ENCODE data around the gene TP73.
A peak's percentile ranks its signal among the peaks of the same experiment; 100 is the strongest.

The TP73 gene

DNA sequence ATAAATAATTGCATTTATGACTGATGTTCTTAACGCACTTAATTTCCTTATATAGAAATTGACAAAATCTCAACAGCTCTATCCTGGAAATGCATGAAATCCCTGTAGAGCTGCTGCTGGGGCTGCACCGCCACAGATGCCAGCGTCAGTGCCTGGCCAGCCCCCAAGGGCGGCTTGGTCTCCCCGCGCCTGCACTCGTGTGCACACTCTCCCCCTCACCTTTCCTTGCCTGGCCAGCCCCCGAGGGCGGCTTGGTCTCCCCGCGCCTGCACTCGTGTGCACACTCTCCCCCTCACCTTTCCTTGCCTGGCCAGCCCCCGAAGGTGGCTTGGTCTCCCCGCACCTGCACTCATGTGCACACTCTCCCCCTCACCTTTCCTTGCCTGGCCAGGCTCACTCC lies 16.2 kb upstream of the TP73 start:
- DNase-seq = no peak

DNA sequence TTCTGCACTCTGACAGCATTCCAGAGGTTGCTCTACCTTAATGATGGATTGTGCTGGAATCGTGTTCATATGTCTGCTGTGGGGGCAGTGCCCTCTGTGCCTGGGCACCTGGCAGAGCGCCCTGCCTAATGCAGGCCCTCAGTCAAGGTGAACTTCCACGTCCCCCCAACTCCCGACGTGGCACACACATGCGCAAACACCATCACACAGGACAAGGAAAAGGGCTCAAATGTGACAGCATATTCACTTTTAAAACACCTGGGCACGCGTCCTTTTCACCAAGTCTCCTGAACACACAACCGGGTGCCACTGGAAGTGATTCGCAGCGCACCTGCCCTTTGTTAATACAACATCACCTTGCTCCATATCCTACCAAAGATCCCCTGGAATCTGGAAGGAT lies 15.8 kb upstream of the TP73 start:
- DNase-seq = no peak

DNA sequence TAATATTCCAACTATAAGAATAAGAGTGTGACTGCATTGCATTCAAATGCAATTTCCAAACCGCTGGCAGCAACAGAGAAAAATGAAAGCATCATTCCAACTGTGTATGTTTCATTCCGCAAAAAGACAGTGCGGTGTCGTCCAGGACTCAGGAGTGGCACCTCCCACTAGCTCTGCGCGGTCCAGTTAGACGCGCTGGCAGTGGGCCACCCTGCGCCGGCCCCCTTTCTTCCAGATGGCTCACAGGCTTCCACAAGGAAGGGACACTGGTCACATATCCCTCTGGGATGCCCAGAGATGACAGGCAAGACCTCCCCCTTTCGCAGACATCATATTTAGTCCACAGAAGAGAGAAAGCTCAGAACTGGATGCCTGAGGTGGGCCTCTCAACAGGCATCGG lies 14.3 kb upstream of the TP73 start:
- no peak for DNase-seq

DNA sequence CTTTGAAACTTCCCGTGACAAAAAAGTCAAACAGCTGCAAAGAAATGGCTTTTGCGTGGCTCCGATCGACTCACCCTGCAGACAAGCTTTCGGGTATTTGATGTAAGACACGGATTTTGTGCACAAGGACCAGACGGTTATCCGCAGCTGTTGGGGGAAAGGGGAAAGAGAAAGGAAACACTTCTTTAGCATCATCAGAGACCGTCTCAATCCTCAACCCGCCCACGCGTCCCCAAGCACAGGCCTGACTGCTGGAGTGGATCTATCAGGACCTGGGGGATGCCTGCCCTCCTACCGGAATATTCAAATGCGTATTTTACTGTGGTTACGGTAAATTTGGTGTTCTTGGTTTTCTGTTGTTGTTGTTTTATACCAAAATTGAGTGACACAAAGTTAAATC lies 13.6 kb upstream of the TP73 start:
- DNase-seq = no peak

DNA sequence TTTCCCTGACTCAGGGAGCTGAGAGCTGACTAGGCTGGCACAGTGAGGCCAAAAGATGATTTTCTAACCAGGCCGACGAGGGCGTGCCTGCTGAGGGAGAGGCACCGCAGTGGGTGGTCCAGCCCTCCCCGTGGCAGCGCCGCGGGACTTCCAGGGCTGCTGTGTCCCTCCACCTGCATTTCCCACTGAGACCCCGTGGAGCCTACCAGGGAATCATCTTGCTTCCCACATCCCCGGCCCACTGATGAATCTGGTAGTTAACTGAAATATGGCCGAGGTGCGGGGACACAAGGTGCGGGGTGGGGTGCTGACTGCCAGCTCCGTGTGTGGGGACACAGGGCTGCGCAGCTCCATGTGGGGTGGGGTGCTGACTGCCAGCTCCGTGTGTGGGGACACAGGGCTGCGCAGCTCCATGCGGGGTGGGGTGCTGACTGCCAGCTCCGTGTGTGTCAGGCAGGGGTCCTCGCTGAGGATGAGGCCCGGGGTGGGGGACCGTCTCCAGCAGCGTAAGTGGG lies 12.9 kb upstream of the TP73 start:
- DNase-seq = no peak

DNA sequence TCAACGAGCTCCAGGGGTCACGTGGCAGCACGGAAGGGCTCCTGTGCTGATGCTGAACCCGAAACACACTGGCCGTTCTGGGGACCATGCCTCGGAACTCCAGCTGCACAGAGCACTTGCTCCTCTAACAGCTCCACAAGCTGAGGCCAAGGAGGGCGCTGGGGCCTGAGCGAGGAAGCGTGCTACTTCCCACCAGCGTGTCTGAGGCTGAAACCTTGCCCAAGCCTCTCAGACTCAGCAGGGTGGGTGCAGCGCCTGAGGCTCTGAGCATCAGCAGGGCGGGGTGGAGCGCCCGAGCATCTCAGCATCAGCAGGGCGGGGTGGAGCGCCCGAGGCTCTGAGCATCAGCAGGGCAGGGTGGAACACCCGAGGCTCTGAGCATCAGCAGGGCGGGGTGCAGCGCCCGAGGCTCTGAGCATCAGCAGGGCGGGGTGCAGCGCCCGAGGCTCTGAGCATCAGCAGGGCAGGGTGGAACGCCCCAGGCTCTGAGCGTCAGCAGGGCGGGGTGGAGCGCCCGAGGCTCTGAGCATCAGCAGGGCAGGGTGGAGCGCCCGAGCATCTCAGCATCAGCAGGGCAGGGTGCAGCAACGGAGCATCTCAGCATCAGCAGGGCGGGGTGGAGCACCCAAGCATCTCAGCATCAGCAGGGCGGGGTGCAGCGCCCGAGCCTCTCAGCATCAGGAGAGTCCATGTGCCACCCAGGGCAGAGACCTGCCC lies 12.0 kb upstream of the TP73 start:
- no peak for DNase-seq

DNA sequence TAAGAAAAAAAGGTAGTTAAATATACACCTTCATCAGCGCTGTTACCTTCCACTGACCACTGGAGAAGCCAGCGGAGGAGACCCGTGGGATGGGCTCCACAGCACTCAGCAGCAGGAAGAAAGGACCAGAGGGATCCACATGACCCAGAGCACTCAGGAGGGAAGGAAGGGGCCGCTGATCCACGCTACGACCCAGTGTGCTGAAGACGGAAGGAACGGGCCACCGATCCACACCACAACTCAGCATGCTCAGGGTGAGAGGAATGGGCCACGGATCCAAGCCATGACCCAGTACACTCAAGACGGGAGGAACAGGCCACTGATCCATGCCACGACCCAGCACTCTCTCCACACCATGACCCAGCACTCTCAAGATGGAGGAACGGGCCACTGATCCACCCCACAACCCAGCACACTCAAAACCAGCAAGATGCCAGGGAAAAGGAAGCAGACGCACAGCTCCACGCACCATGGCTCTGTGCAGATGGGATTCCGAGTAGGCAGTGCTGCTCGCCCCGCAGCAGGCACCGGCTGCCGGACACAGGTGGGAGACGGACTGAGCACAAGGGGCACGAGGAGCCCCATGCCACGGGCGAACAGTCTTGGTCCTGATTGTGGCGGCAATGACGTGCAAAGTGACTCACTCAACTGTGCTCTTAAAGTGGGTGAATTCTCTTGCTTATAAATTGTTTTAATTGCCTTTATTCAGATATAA lies 11.1 kb upstream of the TP73 start:
- DNase-seq = no peak

DNA sequence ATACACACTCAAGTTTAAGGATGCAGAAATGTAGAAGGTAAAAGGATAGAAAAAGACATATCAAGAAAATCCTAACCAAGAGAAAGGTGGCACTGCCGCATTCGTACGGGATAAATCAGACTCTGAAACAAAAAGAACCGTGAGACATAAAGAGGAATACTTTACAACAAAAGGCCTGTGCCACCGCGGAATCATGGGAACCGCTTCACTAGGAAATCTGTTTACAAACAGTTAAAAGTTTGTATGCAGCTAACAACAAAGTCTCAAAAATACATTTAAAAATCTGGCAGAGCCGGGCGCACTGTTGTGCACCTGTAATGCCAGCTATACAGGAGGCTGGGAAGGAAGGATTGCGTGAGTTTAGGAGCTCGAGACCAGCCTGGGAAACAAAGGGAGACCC lies 10.5 kb upstream of the TP73 start:
- DNase-seq = no peak

DNA sequence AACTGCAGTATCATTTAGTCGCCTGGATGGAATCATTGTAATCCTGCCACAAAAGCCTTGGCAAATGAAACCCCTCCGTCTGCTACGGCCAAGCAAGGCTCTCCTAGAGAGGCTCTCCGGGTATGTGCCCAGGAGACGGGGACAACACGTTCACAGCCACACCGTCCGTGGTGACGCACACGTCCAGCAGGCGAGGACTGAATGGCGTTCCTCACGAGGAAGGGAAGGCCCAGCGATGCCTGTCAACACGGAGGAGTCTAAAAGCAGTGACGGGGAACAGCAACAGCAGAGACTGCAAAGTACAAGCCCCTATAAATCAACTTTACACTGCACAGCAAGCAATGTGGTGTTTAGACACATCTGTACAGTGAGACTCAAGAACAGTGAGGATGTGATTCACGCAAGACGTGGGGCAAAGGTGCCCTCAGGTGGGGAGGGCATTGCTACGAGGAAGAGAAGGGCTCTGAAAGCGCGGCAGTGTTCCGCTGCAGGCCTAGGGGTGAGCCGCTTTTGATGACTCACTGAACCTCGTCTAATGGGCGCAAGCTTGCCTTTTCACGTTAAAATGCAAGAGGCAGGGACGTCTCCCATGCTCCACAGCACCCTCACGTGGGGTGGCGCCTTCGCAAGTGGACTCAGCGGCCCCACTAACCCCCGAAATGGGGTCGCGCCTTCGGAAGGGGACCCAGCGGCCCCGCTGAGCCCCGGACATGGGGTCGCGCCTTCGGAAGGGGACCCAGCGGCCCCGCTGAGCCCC lies 9.2 kb upstream of the TP73 start:
- no peak for DNase-seq

DNA sequence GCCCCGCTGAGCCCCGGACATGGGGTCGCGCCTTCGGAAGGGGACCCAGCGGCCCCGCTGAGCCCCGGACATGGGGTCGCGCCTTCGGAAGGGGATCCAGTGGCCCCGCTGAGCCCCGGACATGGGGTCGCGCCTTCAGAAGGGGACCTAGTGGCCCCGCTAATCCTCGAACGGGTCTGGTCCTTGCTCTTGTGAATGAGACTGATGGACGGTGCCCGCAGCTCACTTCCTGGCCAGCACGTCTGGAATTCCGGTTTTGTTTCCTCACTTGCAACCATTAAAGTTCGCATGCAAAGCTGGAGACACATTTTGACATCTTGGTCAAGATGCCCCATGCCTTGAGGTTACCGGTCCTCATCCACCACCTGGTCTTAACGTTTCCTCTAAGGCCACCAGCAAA lies 8.0 kb upstream of the TP73 start:
- DNase-seq = no peak

DNA sequence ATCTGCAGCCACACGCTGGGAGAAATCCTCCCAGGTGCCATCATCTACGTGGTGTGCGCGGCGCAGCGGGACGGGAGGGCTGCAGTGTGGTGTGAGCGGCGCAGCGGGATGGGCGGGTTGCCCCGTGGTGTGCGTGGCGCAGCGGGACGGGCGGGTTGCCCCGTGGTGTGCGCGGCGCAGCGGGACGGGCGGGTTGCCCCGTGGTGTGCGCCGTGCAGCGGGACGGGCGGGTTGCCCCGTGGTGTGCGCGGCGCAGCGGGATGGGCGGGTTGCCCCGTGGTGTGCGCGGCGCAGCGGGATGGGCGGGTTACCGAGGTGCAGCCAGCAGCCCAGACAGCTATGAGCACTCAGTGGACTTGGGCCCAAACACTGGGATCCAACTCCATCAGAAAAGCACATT lies 7.1 kb upstream of the TP73 start:
- DNase-seq = no peak

DNA sequence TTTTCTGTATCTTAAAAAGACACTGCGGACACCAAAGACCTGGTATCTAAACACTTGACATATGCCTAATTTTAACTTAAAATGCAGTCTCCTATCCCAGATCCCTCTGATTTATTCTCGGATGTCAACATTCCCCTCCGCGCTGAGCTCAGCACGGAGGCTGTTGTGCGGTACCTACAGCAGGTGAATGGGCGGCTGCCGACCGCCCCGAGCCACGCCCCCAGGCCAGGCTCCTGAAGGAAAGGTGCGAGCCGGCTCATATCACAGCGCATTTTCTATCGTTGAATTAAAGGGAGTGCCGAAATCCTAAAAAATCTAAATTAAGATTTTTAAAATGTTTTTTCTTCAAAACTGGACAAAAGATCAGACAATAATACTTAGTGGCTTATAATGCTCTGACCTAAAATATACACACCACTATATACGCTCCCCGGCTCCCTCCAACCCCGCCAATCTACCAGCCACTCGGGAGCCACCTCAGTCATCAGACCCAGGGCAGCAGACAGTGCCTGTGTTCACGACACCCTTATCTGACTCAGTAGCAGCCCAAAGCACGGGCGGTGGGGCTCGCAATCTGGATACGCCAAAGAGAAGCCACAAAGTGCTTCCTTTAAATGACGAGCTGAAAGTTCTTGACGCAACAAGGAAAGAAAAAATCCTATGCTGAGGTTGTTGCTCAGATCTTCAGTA lies 6.5 kb upstream of the TP73 start:
- no peak for DNase-seq

DNA sequence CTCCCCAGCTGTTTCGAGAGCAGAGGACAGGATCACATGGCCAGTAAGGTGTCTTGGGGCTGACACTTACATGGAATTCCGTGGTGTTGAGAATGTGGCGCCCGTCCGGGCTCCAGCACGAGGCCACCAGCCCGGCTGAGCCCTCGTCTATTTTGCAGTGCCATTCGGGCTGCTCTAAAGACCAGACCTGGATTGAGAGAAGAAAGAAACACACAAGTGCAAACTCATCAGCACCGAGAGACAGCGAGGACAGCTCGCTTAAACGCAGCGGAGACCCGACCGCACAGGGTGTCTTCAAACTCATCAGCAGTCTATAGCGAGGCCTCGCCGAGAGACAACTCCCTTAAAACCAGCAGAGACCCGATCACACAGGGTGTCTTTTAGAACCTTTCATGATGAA lies 5.7 kb upstream of the TP73 start:
- no peak for DNase-seq

DNA sequence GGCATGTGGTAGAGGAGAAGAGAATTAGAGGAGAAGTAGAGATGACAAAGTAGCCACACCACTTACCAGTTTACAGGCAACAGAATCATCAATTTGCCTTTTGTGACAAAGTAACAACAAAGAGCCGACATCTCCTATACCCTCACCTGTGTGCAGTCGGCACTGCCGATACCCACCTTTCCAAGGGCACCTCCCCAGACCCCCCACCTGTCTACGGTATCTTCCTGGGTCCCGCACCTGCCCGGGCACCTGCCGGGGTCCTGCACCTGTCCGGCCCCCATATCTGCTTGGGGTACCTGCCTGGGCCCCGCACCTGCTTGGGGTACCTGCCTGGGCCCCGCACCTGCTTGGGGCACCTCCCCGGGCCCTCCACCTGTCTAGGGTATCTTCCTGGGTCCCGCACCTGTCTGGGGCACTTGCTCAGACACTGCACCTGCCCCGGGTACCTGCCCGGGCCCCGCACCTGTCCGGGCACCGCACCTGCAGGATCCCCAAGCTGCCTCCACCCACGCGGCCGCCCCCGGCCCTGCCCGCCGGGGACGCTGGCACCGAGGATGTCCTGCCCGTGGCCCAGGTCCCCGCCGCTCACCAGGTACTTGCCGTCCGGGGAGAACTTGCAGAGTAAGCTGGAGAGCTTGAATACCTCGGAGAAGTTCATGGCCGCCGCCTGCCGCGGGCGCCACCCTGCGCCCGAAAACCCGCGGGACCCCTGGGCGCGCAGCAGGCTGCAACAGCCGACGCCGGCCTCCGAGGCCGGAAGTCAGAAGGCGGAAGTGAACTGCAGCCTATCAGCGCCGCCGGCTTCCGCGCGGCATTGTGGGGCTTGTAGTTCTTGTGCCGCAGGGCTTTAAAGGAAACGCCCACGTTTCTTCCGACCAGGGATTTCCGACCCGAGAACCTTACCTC lies 2.7 kb upstream of the TP73 start, which contains the start of gene WRAP73:
TSS of gene WRAP73 (minus strand) at position 762 of the 906 bp plus-strand sequence. CDS start at position 658, 104 bp downstream.
- DNase-seq = peak; percentile 87

DNA sequence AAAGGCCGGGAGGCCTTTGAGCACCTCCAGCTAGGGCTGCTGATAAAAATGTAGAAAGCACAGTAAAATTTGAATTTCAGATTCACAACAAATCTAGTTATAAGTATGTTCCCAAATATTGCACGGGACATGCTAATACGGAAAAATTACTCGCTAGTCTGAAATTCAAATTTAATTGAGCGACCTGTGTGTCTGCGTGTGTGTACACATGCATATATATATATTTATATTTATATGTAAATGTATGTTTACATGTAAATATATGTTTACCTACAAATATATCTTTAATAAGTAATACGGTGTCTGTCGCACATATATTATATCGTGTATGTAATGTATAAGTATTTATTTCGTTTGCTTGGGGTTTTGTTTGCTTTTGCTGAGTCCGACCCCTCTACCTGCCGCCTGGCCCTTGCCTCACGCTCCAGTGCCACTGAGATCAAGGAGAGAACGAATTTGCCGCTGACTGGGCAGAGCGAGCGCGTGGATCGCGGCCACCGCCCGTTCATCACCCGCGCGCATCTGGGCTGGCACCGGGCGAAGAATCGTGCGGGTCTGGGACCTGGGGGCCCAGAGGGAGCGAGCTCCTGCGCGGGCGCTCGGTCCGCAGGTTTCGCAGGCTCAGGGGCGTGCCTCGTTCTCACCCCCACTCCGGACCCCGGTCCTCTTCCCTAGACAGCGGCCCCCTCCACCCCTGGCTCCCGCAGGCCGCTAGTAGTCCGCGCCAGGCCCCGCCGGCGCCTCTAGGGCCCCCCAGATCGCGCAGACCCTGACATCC lies 1.9 kb upstream of the TP73 start:
- no peak for DNase-seq

DNA sequence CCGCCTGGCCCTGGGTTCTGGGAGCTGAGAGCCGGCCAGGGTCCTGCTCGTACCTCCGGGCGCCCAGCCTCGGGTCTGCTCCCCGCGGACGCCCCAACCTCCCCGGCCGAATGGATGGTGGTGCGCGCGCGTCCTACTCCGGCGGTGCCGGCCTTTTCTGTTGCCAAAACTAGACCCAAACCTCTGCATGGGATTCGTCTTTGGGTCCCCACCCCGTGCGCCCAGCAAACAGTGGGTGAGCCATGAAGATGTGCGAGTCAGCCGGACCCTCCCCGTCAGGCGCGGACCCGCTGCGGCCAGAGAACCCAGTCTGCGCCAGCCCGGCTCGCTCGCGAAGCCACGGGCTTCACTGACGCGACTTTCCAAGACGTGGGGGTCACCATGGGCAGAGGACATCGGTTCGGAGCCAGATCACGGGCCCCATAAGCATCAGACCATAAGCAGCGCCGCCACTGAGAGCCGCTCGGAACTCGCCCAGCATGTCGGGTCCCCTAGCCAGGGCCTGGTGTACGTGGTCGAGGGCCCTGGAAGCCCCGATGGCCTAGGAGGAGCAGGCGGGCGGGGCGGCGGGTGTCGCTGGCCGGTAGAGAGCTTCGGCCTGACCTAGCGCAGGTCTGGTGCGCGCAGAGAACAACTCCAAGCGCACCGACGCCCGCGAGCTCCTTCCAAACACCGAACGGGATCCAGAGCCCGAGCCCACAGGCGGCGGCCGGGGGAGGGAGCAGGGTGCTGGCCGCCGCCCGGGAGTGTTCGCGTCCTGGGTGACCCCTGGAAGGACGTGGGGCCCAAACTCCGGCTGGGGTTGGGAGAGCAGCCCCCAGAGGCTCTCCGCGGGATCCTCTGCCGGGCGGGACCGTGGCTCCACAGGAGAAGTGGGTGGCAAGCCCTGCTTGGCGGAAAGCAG lies 1.0 kb upstream of the TP73 start:
- DNase-seq = no peak

DNA sequence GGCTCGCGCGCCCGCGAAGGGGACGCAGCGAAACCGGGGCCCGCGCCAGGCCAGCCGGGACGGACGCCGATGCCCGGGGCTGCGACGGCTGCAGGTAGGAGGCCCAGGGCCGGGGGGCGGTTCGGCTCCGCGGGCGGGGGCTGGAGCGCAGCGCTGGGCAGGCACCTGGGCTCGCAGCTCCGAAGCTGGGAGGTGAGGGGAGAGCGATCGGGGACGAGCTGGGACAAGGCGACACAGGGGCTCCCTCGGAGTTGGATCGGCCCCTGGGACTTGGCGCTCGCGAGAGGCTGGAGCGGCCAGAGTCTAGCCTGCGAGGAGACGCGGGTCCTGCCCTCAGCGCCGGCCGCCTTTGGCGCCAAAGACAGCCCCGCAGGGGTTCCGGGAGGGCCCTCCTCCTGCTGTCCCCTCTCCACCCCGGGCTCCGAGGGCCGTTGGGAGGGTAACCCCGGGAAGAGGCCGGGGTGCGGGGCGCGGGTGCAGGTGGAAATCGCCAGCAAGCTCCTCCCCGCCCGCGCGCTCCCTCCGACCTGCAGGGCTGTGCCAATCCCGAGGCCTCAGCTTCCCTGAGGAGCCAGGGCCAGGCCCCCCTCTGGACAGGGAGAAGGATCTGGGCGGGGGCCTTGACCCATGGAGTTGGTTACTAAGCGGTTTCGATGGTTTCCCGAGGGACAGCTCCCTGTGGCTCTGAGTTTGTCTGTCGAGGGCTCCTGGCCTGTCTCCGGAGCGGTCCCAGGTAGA lies 401 bp downstream of the TP73 start:
- DNase-seq = no peak

DNA sequence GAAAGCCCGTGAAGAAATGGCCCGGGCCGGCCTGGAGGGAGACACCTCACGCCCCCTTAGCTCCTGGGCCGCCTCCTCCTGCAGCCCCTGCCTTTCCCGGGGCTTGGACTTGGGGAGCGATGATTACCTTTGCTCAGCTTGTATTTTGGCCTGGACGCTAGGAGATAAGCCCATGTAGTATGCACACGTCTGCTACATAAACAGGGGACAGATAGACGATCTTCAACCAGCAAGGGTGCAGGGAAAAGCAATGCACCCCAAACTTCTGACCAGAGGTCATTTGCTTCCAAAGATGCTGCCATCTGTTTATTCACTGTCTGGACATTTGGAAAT lies 936 bp downstream of the TP73 start:
- no peak for DNase-seq

DNA sequence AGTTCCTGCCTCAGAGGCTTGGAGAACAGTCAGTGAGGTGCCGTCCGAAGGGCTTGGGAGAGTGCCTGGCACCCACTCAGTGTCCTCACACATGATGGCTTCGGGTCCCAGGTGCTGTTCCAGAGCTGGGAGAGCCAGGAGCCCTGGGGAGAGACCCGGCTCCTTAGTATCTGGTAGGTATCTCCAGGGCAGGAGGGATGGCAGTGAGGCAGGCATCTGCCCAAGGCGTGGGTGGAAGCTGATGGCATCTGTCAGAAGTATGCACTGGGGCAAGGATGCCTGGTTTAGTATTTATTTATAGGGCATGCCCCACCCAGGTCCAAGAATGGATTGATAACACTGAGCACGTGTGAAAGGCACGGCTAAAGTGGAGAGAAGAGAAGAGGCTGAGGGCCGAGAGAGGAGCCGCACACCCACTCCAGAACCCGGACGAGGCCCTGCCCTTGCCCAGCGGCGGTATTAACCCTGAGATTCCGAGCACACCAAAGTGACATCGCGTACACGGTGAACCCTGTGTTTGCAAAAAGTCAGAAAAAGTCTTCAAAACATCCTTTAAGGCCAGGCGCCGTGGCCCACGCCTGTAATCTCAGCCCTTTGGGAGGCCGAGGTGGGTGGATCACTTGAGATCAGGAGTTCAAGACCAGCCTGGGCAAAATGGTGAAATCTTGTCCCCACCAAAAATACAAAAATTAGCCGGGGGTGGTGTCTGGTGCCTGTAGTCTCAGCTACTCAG lies 2.4 kb downstream of the TP73 start:
- DNase-seq = no peak
